Measurements from ENCODE around the gene THADA. TPM values are rescaled to one million over a fixed set of nuclear protein-coding genes. Genes with fewer than 3 reads are reported as not detected.

THADA gene
- total and polyA plus RNA-seq, 2 experiments from 2014 or later: 10.8 to 18.8 TPM

DNA sequence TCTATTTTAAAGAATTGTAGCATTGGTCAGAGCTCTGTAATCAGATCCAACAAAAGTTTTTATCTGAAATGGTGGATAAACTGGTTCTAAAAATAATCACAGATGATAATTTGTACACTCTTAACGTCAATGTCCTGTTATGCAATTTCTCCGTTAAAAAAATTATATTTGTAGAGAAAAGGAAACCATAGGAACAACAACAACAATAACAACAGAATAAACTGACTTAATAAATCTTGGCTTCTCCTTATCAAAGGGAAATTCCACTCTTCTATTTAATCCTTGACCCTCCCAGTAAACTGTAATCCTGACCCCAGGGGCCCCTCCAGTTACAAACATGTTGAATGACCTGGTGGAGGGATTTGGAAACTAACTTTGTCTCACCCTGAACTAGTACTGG is 290.8 kb downstream of the THADA start:
- Histone ChIP-seq H3K4me2 (peak overlapping the region; percentile 43), H2AFZ (no peak overlapping the region), H3K79me2 (no peaks in the 10 kb centered on the region), H3K4me3 (no peak overlapping the region), H3K9me2 (replicated peaks; ENCODE audit: insufficient read depth) (no peaks in the 10 kb centered on the region), H3K36me3 (replicated peaks; ENCODE audit: insufficient read depth, low read depth) (no peaks in the 10 kb centered on the region), H4K20me1 (ENCODE audit: insufficient read depth, poor library complexity, severe bottlenecking) (no peaks in the 10 kb centered on the region), H3K27ac (peak overlapping the region; percentile 89), H3K4me1 (ENCODE audit: insufficient read depth) (peaks cover 19% of the 10 kb centered on the region), H3K9me3 (ENCODE audit: low read depth) (no peaks in the 10 kb centered on the region), H3K27me3 (no peaks in the 10 kb centered on the region)
- 25% methylated on average over 2 of the region's 2 CpGs for WGBS (ENCODE audit: low lambda C conversion rate, missing lambda C conversion rate)
- DNase-seq (ENCODE audit: low spot score): peak; percentile 32
- TF ChIP-seq EZH2 (IDR thresholded peaks at IDR 0.05; ENCODE audit: borderline replicate concordance): no peak
- TF ChIP-seq EZH2phosphoT487 (IDR thresholded peaks at IDR 0.05; ENCODE audit: low read depth, severe bottlenecking, unreplicated experiment): no peak
- TF ChIP-seq, protein P1, sequence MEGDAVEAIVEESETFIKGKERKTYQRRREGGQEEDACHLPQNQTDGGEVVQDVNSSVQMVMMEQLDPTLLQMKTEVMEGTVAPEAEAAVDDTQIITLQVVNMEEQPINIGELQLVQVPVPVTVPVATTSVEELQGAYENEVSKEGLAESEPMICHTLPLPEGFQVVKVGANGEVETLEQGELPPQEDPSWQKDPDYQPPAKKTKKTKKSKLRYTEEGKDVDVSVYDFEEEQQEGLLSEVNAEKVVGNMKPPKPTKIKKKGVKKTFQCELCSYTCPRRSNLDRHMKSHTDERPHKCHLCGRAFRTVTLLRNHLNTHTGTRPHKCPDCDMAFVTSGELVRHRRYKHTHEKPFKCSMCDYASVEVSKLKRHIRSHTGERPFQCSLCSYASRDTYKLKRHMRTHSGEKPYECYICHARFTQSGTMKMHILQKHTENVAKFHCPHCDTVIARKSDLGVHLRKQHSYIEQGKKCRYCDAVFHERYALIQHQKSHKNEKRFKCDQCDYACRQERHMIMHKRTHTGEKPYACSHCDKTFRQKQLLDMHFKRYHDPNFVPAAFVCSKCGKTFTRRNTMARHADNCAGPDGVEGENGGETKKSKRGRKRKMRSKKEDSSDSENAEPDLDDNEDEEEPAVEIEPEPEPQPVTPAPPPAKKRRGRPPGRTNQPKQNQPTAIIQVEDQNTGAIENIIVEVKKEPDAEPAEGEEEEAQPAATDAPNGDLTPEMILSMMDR (IDR thresholded peaks at IDR 0.05; ENCODE audit: poor library complexity): no peak

DNA sequence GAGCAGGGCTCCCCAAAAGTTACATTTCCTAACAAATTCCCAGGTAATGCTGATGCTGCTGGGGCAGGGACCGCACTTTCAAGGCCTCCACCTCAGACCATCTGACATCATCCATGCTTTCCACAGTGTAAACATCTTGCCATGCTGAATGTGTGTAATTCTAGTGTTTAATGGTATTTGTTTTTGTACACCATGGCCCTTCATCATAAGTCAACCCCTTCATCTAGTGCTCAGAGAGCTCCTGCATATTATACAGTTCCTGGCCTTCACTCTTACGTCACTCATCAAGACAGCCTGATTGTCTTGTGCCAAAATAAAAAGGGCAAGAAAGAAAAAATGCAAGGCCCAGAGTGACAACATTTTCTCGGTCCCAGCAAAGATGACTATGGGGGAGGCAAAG is 291.9 kb downstream of the THADA start:
- Histone ChIP-seq H3K4me3 (no peak overlapping the region), H3K27me3 (no peaks in the 10 kb centered on the region), H3K79me2 (no peaks in the 10 kb centered on the region), H3K9me3 (ENCODE audit: low read depth) (no peaks in the 10 kb centered on the region), H3K27ac (peak overlapping the region; percentile 69), H3K9me2 (replicated peaks; ENCODE audit: insufficient read depth) (no peaks in the 10 kb centered on the region), H3K36me3 (replicated peaks; ENCODE audit: insufficient read depth, low read depth) (no peaks in the 10 kb centered on the region), H3K4me2 (no peak overlapping the region), H4K20me1 (ENCODE audit: insufficient read depth, poor library complexity, severe bottlenecking) (no peaks in the 10 kb centered on the region), H2AFZ (no peak overlapping the region), H3K4me1 (ENCODE audit: insufficient read depth) (peaks cover 19% of the 10 kb centered on the region)
- no peak for DNase-seq (ENCODE audit: low spot score)
- 96% methylated on average over 3 of the region's 3 CpGs for WGBS (ENCODE audit: low lambda C conversion rate, missing lambda C conversion rate)
- TF ChIP-seq EZH2 (IDR thresholded peaks at IDR 0.05; ENCODE audit: borderline replicate concordance) (no peak), EZH2phosphoT487 (IDR thresholded peaks at IDR 0.05; ENCODE audit: low read depth, severe bottlenecking, unreplicated experiment) (no peak)
- TF ChIP-seq, protein P1 (IDR thresholded peaks at IDR 0.05; ENCODE audit: poor library complexity): no peak

DNA sequence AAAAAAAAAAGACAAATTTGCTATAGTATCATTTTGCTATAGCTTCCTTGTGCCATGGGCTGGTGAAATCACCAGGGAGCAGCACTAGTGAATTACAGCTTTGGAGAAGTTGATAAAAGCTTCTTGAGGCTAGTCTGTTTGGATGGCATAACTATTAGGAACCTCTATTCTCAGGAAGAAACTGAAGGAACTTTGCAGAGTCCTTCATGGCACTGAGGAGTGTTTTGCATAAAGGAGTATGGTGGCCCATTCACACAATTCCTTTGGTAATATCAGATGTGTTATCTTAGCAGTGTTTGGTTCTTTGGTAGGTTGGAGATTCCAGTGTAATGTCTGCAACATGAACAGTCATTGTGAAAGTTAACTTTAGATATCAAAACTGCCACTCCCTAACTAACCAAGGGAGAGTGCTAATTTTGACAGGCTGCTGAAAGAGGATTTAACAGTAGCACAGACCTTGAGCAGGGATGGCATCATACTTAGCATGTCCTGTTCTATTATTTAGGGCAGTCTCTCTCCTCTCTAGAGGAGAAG is 292.8 kb downstream of the THADA start:
- no peak overlapping the region for H2AFZ ChIP-seq
- no peaks in the 10 kb centered on the region for H3K9me3 ChIP-seq (ENCODE audit: low read depth)
- H3K4me1 ChIP-seq (ENCODE audit: insufficient read depth): peaks cover 19% of the 10 kb centered on the region
- H3K9me2 ChIP-seq (replicated peaks; ENCODE audit: insufficient read depth): no peaks in the 10 kb centered on the region
- no peak overlapping the region for H3K4me3 ChIP-seq
- TF ChIP-seq EZH2phosphoT487 (IDR thresholded peaks at IDR 0.05; ENCODE audit: low read depth, severe bottlenecking, unreplicated experiment) (no peak), EZH2 (IDR thresholded peaks at IDR 0.05; ENCODE audit: borderline replicate concordance) (no peak)
- TF ChIP-seq, protein P1 (IDR thresholded peaks at IDR 0.05; ENCODE audit: poor library complexity): no peak
- H3K27ac ChIP-seq: no peak overlapping the region
- no peak overlapping the region for H3K4me2 ChIP-seq
- H3K79me2 ChIP-seq: no peaks in the 10 kb centered on the region
- H3K27me3 ChIP-seq: no peaks in the 10 kb centered on the region
- H3K36me3 ChIP-seq (replicated peaks; ENCODE audit: insufficient read depth, low read depth): no peaks in the 10 kb centered on the region
- H4K20me1 ChIP-seq (ENCODE audit: insufficient read depth, poor library complexity, severe bottlenecking): no peaks in the 10 kb centered on the region
- no peak for DNase-seq (ENCODE audit: low spot score)

Measured in hepatocyte (in vitro differentiated cells).